Heart left ventricle (tissue), 16 donors: ENCODE results near the gene RPS6KC1. TPM values are rescaled to one million over a fixed set of nuclear protein-coding genes. Genes with fewer than 3 reads are reported as not detected.

Experiments
- ATAC-seq, 4 donors: fragments of 200-7000 bp; cut with Tn5 transposase; one replicate each; pipeline ENCODE4 v1.9.1; 2020 to 2022; ENCODE audit warnings: moderate library complexity in 4 of 4, mild to moderate bottlenecking in 3 of 4, moderate number of reproducible peaks in 1 of 4
- DNase-seq, 5 donors: peaks; one replicate each; pipeline ENCODE4 v3.0.0-alpha.2; 2020
- H3K27ac ChIP-seq, 12 donors: fragments of 200-600 bp; sonication (generic) in 4 of 12; one replicate each; pipeline versions ENCODE4 v1.5.0 to v1.8.0; 2016 to 2022; ENCODE audit warnings: mild to moderate bottlenecking in 2 of 12
- H3K27me3 ChIP-seq, 9 donors: fragments of 200-600 bp; sonication (generic) in 2 of 9; one replicate each; pipeline versions ENCODE4 v1.5.1 to v1.8.0; 2016 to 2022; ENCODE audit warnings: mild to moderate bottlenecking in 3 of 9
- H3K36me3 ChIP-seq, 9 donors: fragments of 200-600 bp; sonication (generic) in 2 of 9; one replicate each; pipeline versions ENCODE4 v1.5.0 to v1.8.0; 2018 to 2022; ENCODE audit warnings: mild to moderate bottlenecking in 2 of 9
- H3K4me1 ChIP-seq, 12 donors: fragments of 200-600 bp; sonication (generic) in 4 of 12; one replicate each; pipeline versions ENCODE4 v1.5.0 to v1.8.0; 2016 to 2022; ENCODE audit warnings: mild to moderate bottlenecking in 3 of 12
- H3K4me3 ChIP-seq, 12 donors: fragments of 200-600 bp; sonication (generic) in 4 of 12; one replicate each; pipeline versions ENCODE4 v1.5.0 to v1.8.0; 2017 to 2022; ENCODE audit warnings: mild to moderate bottlenecking in 9 of 12, moderate library complexity in 4 of 12
- H3K9me3 ChIP-seq, 12 donors: fragments of 200-600 bp; sonication (generic) in 4 of 12; one replicate each; pipeline versions ENCODE4 v1.5.0 to v1.8.0; 2016 to 2022; ENCODE audit warnings: mild to moderate bottlenecking in 1 of 12
- POLR2A ChIP-seq, 2 donors: fragments of 450-650 bp; IDR thresholded peaks; one replicate each; pipeline ENCODE4 v1.6.1; 2017; ENCODE audit warnings: antibody characterized with exemption in 2 of 2, mild to moderate bottlenecking in 2 of 2, moderate library complexity in 2 of 2
- WGBS, 4 donors: extraction: QIAGEN DNeasy Blood & Tissue Kit in 2 of 4; methylation state at CpG; one replicate each; pipeline versions ENCODE4 v1.1.5 to v1.1.7; 2013 to 2018; 5-methylcytosine and 5-hydroxymethylcytosine counted together
- intact Hi-C, 10 donors: fragments of 100-400 bp; cut with DNase I; formaldehyde crosslinking; loops; one replicate each; pipeline versions ENCODE4 v1.11.1 to v1.14.2; 2022
- polyA plus RNA-seq, 2 donors: library from polyadenylated mRNA; stranded (reverse); fragments of 200-250 nt; gene quantifications; one replicate each; pipeline ENCODE4 v1.2.3, GENCODE V29; 2013
- total RNA-seq, 9 donors: library from RNA; depleted of rRNA in 2 of 9; stranded (reverse); fragments of >200 nt in 2 of 9; fragmentation: NEBNext Ultra II Directional in 3 of 9; extraction: Animal tissue kit (Norgen Biotek cat#: 25700) in 3 of 9; gene quantifications; one replicate each; pipeline versions ENCODE4 v1.1.0 to v1.2.4, GENCODE V29; 2016 to 2023
- TF ChIP-seq, protein P1 (sequence below), 12 donors: fragments of 200-600 bp; sonication (generic) in 4 of 12; IDR thresholded peaks; one replicate each; pipeline versions ENCODE4 v1.5.0 to v1.8.0; 2018 to 2022; ENCODE audit warnings: antibody characterized with exemption in 12 of 12, mild to moderate bottlenecking in 5 of 12
- donor health status: ischemic (EF 13 %, LVEDD 7.1; RV severe dilation, severe dysfunction).
- donor health status: healthy with polysubstance abuse.
- donor health status: DM: no; HTN: yes; CAD: no.
- donor health status: DM: no; HTN: no; CAD: no.
- donor health status: ischemic (EF 25% LVEDD 6.9; RV normal size, moderate dysfunction).
- donor health status: ischemic (EF 25% LVEDD 5.7; RV mildly dilated, moderate dysfunction).
- donor health status: healthy.
- donor health status: DM: yes; HTN: yes; CAD: no.
- donor health status: ischemic (EF 35%, LVEDD 5.7; RV mildly dilated, moderate dysfunction).
- donor health status: nonischemic (EF 11% LVEDD 7.7; RV severe dilation, severe dysfunction).
- donor health status: DM: yes; HTN: yes; CAD: no.
- donor health status: PGD.
- donor health status: ischemic (EF 29% LVEDD 5.4; RV normal size, mild dysfunction).
- donor health status: nonischemic (EF 23%, LVEDD 6.1; RV moderate dilation, normal function).

RPS6KC1 gene
- total and polyA plus RNA-seq, 11 donors, result 3.0 to 15.6 (median 10.4) TPM

DNA sequence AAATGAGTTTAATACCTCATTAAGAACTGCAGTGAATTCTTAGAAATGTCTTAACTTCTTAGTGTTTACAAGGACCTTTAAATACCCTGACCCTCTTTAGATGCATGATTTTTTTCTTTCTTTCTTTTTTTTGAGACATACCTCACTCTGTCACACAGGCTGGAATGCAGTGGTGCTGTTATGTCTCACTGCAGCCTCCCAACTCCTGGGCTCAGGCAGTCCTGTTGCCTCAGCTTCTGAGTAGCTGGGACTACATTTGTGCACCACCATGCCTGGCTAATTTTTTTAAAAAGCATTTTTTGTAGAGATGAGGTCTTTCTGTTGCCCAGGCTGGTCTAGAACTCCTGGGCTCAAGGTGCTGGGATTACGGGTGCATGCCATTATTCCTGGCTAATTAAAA lies 191.8 kb downstream of the RPS6KC1 start:
- H3K27me3 ChIP-seq, result no peaks in the 10 kb centered on the region
- no peaks in the 10 kb centered on the region for H3K4me1 ChIP-seq
- ATAC-seq, result no peak
- DNase-seq, result no peak
- H3K4me3 ChIP-seq, result no peak overlapping the region
- TF ChIP-seq, protein P1, sequence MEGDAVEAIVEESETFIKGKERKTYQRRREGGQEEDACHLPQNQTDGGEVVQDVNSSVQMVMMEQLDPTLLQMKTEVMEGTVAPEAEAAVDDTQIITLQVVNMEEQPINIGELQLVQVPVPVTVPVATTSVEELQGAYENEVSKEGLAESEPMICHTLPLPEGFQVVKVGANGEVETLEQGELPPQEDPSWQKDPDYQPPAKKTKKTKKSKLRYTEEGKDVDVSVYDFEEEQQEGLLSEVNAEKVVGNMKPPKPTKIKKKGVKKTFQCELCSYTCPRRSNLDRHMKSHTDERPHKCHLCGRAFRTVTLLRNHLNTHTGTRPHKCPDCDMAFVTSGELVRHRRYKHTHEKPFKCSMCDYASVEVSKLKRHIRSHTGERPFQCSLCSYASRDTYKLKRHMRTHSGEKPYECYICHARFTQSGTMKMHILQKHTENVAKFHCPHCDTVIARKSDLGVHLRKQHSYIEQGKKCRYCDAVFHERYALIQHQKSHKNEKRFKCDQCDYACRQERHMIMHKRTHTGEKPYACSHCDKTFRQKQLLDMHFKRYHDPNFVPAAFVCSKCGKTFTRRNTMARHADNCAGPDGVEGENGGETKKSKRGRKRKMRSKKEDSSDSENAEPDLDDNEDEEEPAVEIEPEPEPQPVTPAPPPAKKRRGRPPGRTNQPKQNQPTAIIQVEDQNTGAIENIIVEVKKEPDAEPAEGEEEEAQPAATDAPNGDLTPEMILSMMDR (IDR thresholded peaks at IDR 0.05), result no peak
- no peak for TF ChIP-seq POLR2A (IDR thresholded peaks at IDR 0.05)
- H3K27ac ChIP-seq, result no peak overlapping the region
- H3K36me3 ChIP-seq, result peaks cover 0 to 28% (median 21%) of the 10 kb centered on the region in 9 donors
- 79 to 89% (median 88%) methylated on average over 1 of the region's 1 CpG for WGBS, 4 donors
- intact Hi-C loops, result loop anchor here in 4 of 10 donors (5.0 to 10.0 kb wide), 5 partner anchors 118 to 882 kb away; partner anchors contain the start of gene PROX1 (in 1 of the 4)
- H3K9me3 ChIP-seq, result no peaks in the 10 kb centered on the region

DNA sequence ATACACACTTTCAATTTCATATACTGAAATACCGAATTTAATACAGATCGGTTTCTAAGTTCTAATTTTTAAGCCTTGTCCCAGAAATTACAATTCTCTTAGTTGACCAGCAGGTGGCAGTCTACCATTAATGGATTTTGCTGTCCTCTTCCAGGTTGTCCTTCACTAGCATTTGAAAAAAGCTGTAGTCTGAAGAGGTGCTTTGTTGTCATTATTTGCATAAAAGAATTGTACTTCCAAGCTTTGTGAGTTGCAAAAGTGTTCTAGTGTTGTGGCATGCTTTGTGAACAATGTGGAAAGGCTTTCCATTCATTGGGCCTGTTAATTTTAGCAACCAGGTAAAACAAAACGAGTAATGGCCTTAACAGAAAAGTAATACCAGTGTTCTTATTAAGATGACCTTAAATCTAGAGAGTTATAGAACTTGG lies 193.6 kb downstream of the RPS6KC1 start:
- intact Hi-C loops, result loop anchor here in 8 of 10 donors (2.0 to 10.0 kb wide), 6 partner anchors 120 to 880 kb away; partner anchors contain the start of gene PROX1 (in 1 of the 8)
- Histone ChIP-seq H3K4me1 (no peaks in the 10 kb centered on the region), H3K27me3 (no peaks in the 10 kb centered on the region), H3K9me3 (no peaks in the 10 kb centered on the region), H3K36me3 (peaks cover 0 to 30% (median 22%) of the 10 kb centered on the region in 9 donors), H3K27ac (no peak overlapping the region), H3K4me3 (no peak overlapping the region)
- WGBS, 4 donors, result 37 to 50% (median 45%) methylated on average over 3 of the region's 3 CpGs
- DNase-seq (peak in 1 of 5 donors; percentile 29), ATAC-seq (no peak)
- TF ChIP-seq, protein P1 (IDR thresholded peaks at IDR 0.05), result peak; percentile 71 to 88 (median 79)
- no peak for TF ChIP-seq POLR2A (IDR thresholded peaks at IDR 0.05)

DNA sequence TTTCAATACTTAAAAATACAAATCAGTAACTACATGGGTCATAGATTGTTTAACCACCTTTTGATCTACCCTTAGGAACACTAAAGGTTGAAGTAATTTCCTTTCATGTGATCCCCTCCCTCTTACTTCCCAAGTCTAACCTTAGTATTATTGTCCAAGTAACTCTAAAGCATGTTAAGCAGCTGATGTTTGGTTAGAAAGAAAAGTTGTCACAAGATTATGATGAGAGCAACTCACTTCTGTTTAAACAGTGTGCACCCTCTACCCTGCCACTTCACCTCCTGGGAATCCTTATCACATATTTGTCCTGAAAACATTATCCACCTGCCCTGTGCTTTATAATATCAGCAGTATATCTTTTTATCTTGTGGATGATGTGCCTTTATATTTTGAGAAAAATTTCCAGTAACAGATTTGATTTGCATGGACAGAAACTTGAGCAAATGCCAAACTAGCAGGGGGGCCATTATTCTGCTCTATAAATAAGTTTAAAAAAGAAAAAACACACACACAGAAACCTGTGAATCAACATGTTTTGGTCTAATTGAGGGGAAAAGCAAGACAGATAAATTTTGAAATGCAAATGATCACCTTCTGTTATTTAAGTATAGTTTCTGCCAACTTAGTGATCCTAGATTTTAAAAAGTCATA lies 194.3 kb downstream of the RPS6KC1 start:
- ATAC-seq (no peak), DNase-seq (no peak)
- intact Hi-C loops, result loop anchor here in 7 of 10 donors (2.0 to 10.0 kb wide), 6 partner anchors 121 to 879 kb away; partner anchors contain the start of gene PROX1 (in 1 of the 7)
- no peaks in the 10 kb centered on the region for H3K4me1 ChIP-seq
- TF ChIP-seq, protein P1 (IDR thresholded peaks at IDR 0.05), result no peak
- TF ChIP-seq POLR2A (IDR thresholded peaks at IDR 0.05), result no peak
- H3K27me3 ChIP-seq, result no peaks in the 10 kb centered on the region
- peaks cover 0 to 28% (median 22%) of the 10 kb centered on the region in 9 donors for H3K36me3 ChIP-seq
- no peaks in the 10 kb centered on the region for H3K9me3 ChIP-seq
- H3K4me3 ChIP-seq, result no peak overlapping the region
- H3K27ac ChIP-seq, result no peak overlapping the region

DNA sequence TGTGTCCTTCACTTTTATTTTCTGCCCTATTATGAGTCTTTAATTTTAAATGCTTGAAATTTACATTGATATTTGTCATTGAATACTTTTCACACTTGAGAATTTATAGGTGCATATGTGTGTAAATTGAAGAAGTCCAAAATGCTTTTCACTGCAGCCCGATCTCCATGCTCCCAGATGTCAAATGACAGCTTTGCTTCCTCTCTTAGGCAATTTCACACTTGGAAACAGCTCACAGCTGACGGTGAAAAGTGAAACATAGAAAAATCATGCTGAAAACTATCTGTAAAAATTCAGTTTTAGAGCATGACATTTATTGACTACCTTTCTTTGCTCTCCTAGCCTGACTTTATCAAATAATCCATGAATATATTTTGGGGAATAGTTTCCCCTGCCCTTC lies 196.0 kb downstream of the RPS6KC1 start:
- TF ChIP-seq, protein P1 (IDR thresholded peaks at IDR 0.05), result no peak
- no peak for TF ChIP-seq POLR2A (IDR thresholded peaks at IDR 0.05)
- peaks cover 0 to 12% (median 6%) of the 10 kb centered on the region in 9 donors for H3K36me3 ChIP-seq
- H3K4me3 ChIP-seq, result no peak overlapping the region
- DNase-seq, result no peak
- intact Hi-C loops, result loop anchor here in 7 of 10 donors (5.0 to 10.0 kb wide), 5 partner anchors 122 to 878 kb away; partner anchors contain the start of gene PROX1 (in 1 of the 7)
- no peaks in the 10 kb centered on the region for H3K27me3 ChIP-seq
- no peak for ATAC-seq
- no peaks in the 10 kb centered on the region for H3K9me3 ChIP-seq
- 76 to 86% (median 84%) methylated on average over 2 of the region's 2 CpGs for WGBS, 4 donors
- no peaks in the 10 kb centered on the region for H3K4me1 ChIP-seq
- H3K27ac ChIP-seq, result no peak overlapping the region
